HL-60 (cell line): ENCODE data around the gene TCP1.

Source experiments
- CTCF ChIP-seq: IDR thresholded peaks from one replicate; pipeline ENCODE4 v1.5.1; 2011; ENCODE audit warnings: low read length, control low read depth, inconsistent platforms; ENCODE audit not compliant: insufficient read depth
- POLR2AphosphoS5 ChIP-seq: IDR thresholded peaks from 2 replicates; pipeline ENCODE4 v1.6.1; 2012; ENCODE audit warnings: low read depth

- TF ChIP-seq CTCF = no peak
- no peak for TF ChIP-seq POLR2AphosphoS5
Measured at GRCh38 chr6:159778131-159778530, 11.3 kb downstream of the TCP1 start.
